Transverse colon (tissue), 4 donors: ENCODE results near the gene BRIX1. TPM values are rescaled to one million over a fixed set of nuclear protein-coding genes. Genes with fewer than 3 reads are reported as not detected.

Experiments used
- DNase-seq: peaks from one replicate; pipeline ENCODE4 v3.0.0-alpha.2; 2019
- H3K27ac ChIP-seq, 4 donors: fragments of 200-600 bp; sonication (generic); 2 replicates each; pipeline ENCODE4 v1.5.1; 2016 to 2018; ENCODE audit warnings: inconsistent platforms in 4 of 4
- H3K27me3 ChIP-seq: fragments of 200-600 bp; sonication (generic); 2 replicates; pipeline ENCODE4 v1.5.1; 2017; ENCODE audit warnings: inconsistent platforms
- H3K36me3 ChIP-seq, 4 donors: fragments of 200-600 bp; sonication (generic); 2 replicates each; pipeline ENCODE4 v1.5.1; 2017 to 2019; ENCODE audit warnings: inconsistent platforms in 4 of 4
- H3K4me1 ChIP-seq, 4 donors: fragments of 200-600 bp; sonication (generic); 2 replicates each; pipeline ENCODE4 v1.5.1; 2017 to 2020; ENCODE audit warnings: inconsistent platforms in 4 of 4
- H3K4me3 ChIP-seq, 4 donors: fragments of 200-600 bp; sonication (generic); 1 replicate in 1 of 4; 2 replicates in 3 of 4; pipeline versions ENCODE4 v1.5.1 to v1.6.1; 2017 to 2019; ENCODE audit warnings: inconsistent platforms in 4 of 4
- H3K9me3 ChIP-seq, 2 donors: fragments of 200-600 bp; sonication (generic); 2 replicates each; pipeline ENCODE4 v1.5.1; 2017 to 2019; ENCODE audit warnings: inconsistent platforms in 2 of 2
- CTCF ChIP-seq, 5 experiments: fragments of 200-600 bp in 3 of 5; fragments of 450-650 bp in 2 of 5; sonication (generic) in 3 of 5; IDR thresholded peaks; 1 replicate in 2 of 5; 2 replicates in 3 of 5; pipeline ENCODE4 v1.5.1; 2016 to 2017; ENCODE audit warnings: antibody characterized with exemption in 5 of 5, inconsistent platforms in 3 of 5, mild to moderate bottlenecking in 2 of 5, moderate library complexity in 1 of 5
- EP300 ChIP-seq: sonication (generic); formaldehyde crosslinking; IDR thresholded peaks from one replicate; pipeline ENCODE4 v1.6.1; 2017; ENCODE audit warnings: antibody characterized with exemption, low read depth
- POLR2A ChIP-seq: fragments of 450-650 bp; IDR thresholded peaks from one replicate; pipeline ENCODE4 v1.6.1; 2016; ENCODE audit warnings: antibody characterized with exemption, mild to moderate bottlenecking, moderate library complexity
- POLR2AphosphoS5 ChIP-seq, 3 donors: sonication (generic); formaldehyde crosslinking; IDR thresholded peaks; one replicate each; pipeline ENCODE4 v1.6.1; 2016; ENCODE audit warnings: antibody characterized with exemption in 3 of 3
- WGBS, 2 donors: methylation state at CpG; one replicate each; pipeline ENCODE4 v1.1.5; 2018; ENCODE audit warnings: low coverage in 1 of 2; 5-methylcytosine and 5-hydroxymethylcytosine counted together
- in situ Hi-C, 4 donors: fragments of 200-750 bp; cut with MboI; loops; one replicate each; pipeline versions ENCODE4 v1.15.0 to v1.15.1; 2017; ENCODE audit warnings: low sequenced_read_pairs in 3 of 4, low pct_ligation_motif_present in 1 of 4, low pct_unique_long_range_greater_than_20kb in 1 of 4
- intact Hi-C: fragments of 100-400 bp; cut with DNase I; formaldehyde crosslinking; loops from one replicate; pipeline ENCODE4 v1.15.1; 2023; ENCODE audit warnings: low total_unique reads
- total RNA-seq, 4 donors: library from RNA; depleted of rRNA; stranded (reverse); fragments of >200 nt; gene quantifications; one replicate each; pipeline ENCODE4 v1.1.0, GENCODE V29; 2016

Gene BRIX1
- total RNA-seq, 4 donors from 2014 or later = 1.5 to 15.6 (median 7.5) TPM

GRCh38 chr5:34941936-34942335 is 26.4 kb downstream of the BRIX1 start:
- in situ Hi-C loops = no loop called here
- no peaks in the 10 kb centered on the region for H3K27me3 ChIP-seq
- intact Hi-C loops = no loop called here
- WGBS, 2 donors = 94 to 97% methylated on average over 3 of the region's 3 CpGs
- peaks cover 0 to 93% (median 38%) of the 10 kb centered on the region in 4 donors for H3K36me3 ChIP-seq
- no peak for DNase-seq
- no peak overlapping the region for H3K27ac ChIP-seq
- no peaks in the 10 kb centered on the region for H3K4me1 ChIP-seq
- H3K9me3 ChIP-seq = no peaks in the 10 kb centered on the region
- H3K4me3 ChIP-seq = no peak overlapping the region
- TF ChIP-seq EP300 (no peak), CTCF (IDR thresholded peaks at IDR 0.05) (no peak), POLR2AphosphoS5 (IDR thresholded peaks at IDR 0.05) (no peak), POLR2A (no peak)

GRCh38 chr5:34944044-34944443 is 28.5 kb downstream of the BRIX1 start:
- intact Hi-C loops = no loop called here
- Histone ChIP-seq H3K4me1 (no peaks in the 10 kb centered on the region), H3K9me3 (no peaks in the 10 kb centered on the region), H3K36me3 (peaks cover 0 to 88% (median 32%) of the 10 kb centered on the region in 4 donors), H3K4me3 (no peak overlapping the region), H3K27me3 (no peaks in the 10 kb centered on the region), H3K27ac (no peak overlapping the region)
- no peak for DNase-seq
- in situ Hi-C loops = no loop called here
- WGBS, 2 donors = 95 to 100% methylated on average over 2 of the region's 2 CpGs
- no peak for TF ChIP-seq EP300
- no peak for TF ChIP-seq POLR2AphosphoS5 (IDR thresholded peaks at IDR 0.05)
- TF ChIP-seq POLR2A = no peak
- no peak for TF ChIP-seq CTCF (IDR thresholded peaks at IDR 0.05)

GRCh38 chr5:34944460-34945047 is 29.0 kb downstream of the BRIX1 start:
- H3K4me1 ChIP-seq = no peaks in the 10 kb centered on the region
- peaks cover 0 to 85% (median 32%) of the 10 kb centered on the region in 4 donors for H3K36me3 ChIP-seq
- H3K9me3 ChIP-seq = no peaks in the 10 kb centered on the region
- no peak overlapping the region for H3K4me3 ChIP-seq
- in situ Hi-C loops = no loop called here
- no peak for TF ChIP-seq POLR2AphosphoS5 (IDR thresholded peaks at IDR 0.05)
- TF ChIP-seq POLR2A = no peak
- no peak for TF ChIP-seq EP300
- TF ChIP-seq CTCF (IDR thresholded peaks at IDR 0.05) = no peak
- no peak overlapping the region for H3K27ac ChIP-seq
- 86 to 90% methylated on average over 11 of the region's 11 CpGs for WGBS, 2 donors
- intact Hi-C loops = no loop called here
- H3K27me3 ChIP-seq = no peaks in the 10 kb centered on the region
- no peak for DNase-seq

- in situ Hi-C loops = no loop called here
- H3K27ac ChIP-seq = no peak overlapping the region
- DNase-seq = no peak
- TF ChIP-seq CTCF (IDR thresholded peaks at IDR 0.05) (no peak), POLR2A (no peak), POLR2AphosphoS5 (IDR thresholded peaks at IDR 0.05) (no peak), EP300 (no peak)
- WGBS, 2 donors = 95 to 100% methylated on average over 1 of the region's 1 CpG
- H3K4me1 ChIP-seq = no peaks in the 10 kb centered on the region
- H3K36me3 ChIP-seq = peaks cover 0 to 28% (median 14%) of the 10 kb centered on the region in 4 donors
- H3K4me3 ChIP-seq = no peak overlapping the region
- H3K9me3 ChIP-seq = no peaks in the 10 kb centered on the region
- no peaks in the 10 kb centered on the region for H3K27me3 ChIP-seq
- intact Hi-C loops = no loop called here
These were observed 41.8 kb downstream of the BRIX1 start for GRCh38 chr5:34957321-34957720.
